ENCODE measurements around the gene SEBOX.

The SEBOX gene

DNA sequence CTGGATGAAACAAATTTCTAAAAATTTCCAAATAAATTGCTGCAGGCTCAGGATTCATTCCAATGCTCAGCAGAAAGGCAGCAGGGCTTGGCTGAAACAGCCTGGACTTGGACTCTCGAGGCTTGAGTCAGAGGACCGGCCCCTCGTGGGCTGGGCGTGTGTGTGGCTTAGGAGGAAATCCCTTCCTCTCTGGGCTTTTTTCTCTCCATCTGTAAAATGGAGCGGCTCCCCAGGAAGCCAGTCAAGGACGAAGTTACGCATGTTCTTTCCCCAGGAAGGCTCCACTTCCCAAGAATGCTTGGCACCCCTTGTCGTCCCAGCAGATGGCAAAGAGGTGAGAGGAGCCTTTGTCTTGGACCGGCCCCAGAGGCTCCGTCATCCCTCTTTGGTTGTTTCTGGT, 27.5 kb upstream of the SEBOX start:
- H3K9me3 ChIP-seq (ENCODE audit: control insufficient read depth, insufficient read depth, low read length), result no peaks in the 10 kb centered on the region
- H3K4me3 ChIP-seq (ENCODE audit: low read length), result no peak overlapping the region
- H3K36me3 ChIP-seq (ENCODE audit: control insufficient read depth, low read length), result peaks cover 9% of the 10 kb centered on the region; the same call in 1 of the 2 replicates
- H4K20me1 ChIP-seq (ENCODE audit: control insufficient read depth, insufficient read depth, low read depth, low read length), result no peaks in the 10 kb centered on the region
- no peaks in the 10 kb centered on the region for H3K79me2 ChIP-seq (ENCODE audit: control insufficient read depth, low read length)
- no peak for TF ChIP-seq EZH2phosphoT487 (IDR thresholded peaks at IDR 0.05; ENCODE audit: borderline replicate concordance, low read length)
- TF ChIP-seq, protein P1, sequence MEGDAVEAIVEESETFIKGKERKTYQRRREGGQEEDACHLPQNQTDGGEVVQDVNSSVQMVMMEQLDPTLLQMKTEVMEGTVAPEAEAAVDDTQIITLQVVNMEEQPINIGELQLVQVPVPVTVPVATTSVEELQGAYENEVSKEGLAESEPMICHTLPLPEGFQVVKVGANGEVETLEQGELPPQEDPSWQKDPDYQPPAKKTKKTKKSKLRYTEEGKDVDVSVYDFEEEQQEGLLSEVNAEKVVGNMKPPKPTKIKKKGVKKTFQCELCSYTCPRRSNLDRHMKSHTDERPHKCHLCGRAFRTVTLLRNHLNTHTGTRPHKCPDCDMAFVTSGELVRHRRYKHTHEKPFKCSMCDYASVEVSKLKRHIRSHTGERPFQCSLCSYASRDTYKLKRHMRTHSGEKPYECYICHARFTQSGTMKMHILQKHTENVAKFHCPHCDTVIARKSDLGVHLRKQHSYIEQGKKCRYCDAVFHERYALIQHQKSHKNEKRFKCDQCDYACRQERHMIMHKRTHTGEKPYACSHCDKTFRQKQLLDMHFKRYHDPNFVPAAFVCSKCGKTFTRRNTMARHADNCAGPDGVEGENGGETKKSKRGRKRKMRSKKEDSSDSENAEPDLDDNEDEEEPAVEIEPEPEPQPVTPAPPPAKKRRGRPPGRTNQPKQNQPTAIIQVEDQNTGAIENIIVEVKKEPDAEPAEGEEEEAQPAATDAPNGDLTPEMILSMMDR (IDR thresholded peaks at IDR 0.05; ENCODE audit: low read depth, low read length, poor library complexity, severe bottlenecking), result no peak
- H3K27me3 ChIP-seq (ENCODE audit: control insufficient read depth, low read length), result no peaks in the 10 kb centered on the region
- no peaks in the 10 kb centered on the region for H3K4me1 ChIP-seq (ENCODE audit: control insufficient read depth, low read length)
- H3F3A ChIP-seq (ENCODE audit: control insufficient read depth, insufficient read depth), result no peaks in the 10 kb centered on the region
- no peak overlapping the region for H3K27ac ChIP-seq (ENCODE audit: low read depth, low read length)
- H3K4me2 ChIP-seq (ENCODE audit: low read length), result no peak overlapping the region
- no peaks in the 10 kb centered on the region for H3K9me2 ChIP-seq (replicated peaks; ENCODE audit: control insufficient read depth, low read length)

DNA sequence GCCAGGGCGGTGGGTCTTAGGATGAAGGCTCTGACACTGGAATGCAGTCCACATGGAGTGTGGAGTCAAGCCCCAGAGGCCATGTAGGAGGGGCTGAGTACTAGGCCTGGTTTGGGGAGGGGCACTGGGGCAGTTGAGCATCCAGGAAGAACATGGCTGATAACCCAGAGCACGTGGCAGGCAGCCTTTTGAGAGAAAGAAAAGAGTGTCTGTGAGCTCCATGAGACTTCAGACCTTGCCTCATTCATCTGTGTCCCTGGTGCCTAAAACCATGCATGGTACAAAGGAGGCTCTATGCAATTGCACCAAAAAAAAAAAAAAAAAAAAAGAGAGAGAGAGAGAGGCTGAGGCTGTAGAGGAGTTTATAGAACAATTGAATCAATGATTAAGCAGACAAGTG, 26.4 kb upstream of the SEBOX start:
- Histone ChIP-seq H3K27ac (ENCODE audit: low read depth, low read length) (no peak overlapping the region), H3K4me3 (ENCODE audit: low read length) (no peak overlapping the region), H3F3A (ENCODE audit: control insufficient read depth, insufficient read depth) (no peaks in the 10 kb centered on the region), H3K4me2 (ENCODE audit: low read length) (no peak overlapping the region), H3K27me3 (ENCODE audit: control insufficient read depth, low read length) (no peaks in the 10 kb centered on the region), H3K9me2 (replicated peaks; ENCODE audit: control insufficient read depth, low read length) (no peaks in the 10 kb centered on the region), H3K36me3 (ENCODE audit: control insufficient read depth, low read length) (peaks cover 9% of the 10 kb centered on the region; the same call in 1 of the 2 replicates), H3K4me1 (ENCODE audit: control insufficient read depth, low read length) (no peaks in the 10 kb centered on the region), H3K79me2 (ENCODE audit: control insufficient read depth, low read length) (no peaks in the 10 kb centered on the region), H4K20me1 (ENCODE audit: control insufficient read depth, insufficient read depth, low read depth, low read length) (no peaks in the 10 kb centered on the region), H3K9me3 (ENCODE audit: control insufficient read depth, insufficient read depth, low read length) (no peaks in the 10 kb centered on the region)
- TF ChIP-seq, protein P1 (IDR thresholded peaks at IDR 0.05; ENCODE audit: low read depth, low read length, poor library complexity, severe bottlenecking), result no peak
- TF ChIP-seq EZH2phosphoT487 (IDR thresholded peaks at IDR 0.05; ENCODE audit: borderline replicate concordance, low read length), result no peak

DNA sequence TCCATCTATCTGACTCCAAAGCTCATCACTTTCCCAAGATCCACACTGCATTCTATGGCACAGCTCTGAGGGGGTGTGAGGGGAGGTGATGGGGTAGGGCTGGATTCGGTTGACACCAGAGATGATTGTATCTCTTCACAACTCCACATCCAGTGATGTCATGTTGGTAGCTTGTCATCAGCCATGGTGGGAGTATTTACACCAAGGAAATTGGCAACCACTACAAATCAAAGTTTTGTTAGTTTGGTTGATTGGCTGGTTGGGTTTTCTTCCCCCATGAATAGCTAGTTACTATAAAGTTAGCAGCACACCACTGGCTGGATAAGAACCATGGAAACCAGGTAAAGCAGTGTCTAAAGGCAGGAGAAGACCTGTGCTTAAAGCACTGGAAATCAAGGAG, 26.0 kb upstream of the SEBOX start:
- no peaks in the 10 kb centered on the region for H3K4me1 ChIP-seq (ENCODE audit: control insufficient read depth, low read length)
- no peaks in the 10 kb centered on the region for H3K27me3 ChIP-seq (ENCODE audit: control insufficient read depth, low read length)
- no peaks in the 10 kb centered on the region for H3K9me2 ChIP-seq (replicated peaks; ENCODE audit: control insufficient read depth, low read length)
- H3F3A ChIP-seq (ENCODE audit: control insufficient read depth, insufficient read depth), result no peaks in the 10 kb centered on the region
- no peak overlapping the region for H3K27ac ChIP-seq (ENCODE audit: low read depth, low read length)
- H3K4me2 ChIP-seq (ENCODE audit: low read length), result no peak overlapping the region
- no peaks in the 10 kb centered on the region for H4K20me1 ChIP-seq (ENCODE audit: control insufficient read depth, insufficient read depth, low read depth, low read length)
- no peaks in the 10 kb centered on the region for H3K79me2 ChIP-seq (ENCODE audit: control insufficient read depth, low read length)
- H3K4me3 ChIP-seq (ENCODE audit: low read length), result no peak overlapping the region
- H3K36me3 ChIP-seq (ENCODE audit: control insufficient read depth, low read length), result peaks cover 8% of the 10 kb centered on the region; the same call in 1 of the 2 replicates
- H3K9me3 ChIP-seq (ENCODE audit: control insufficient read depth, insufficient read depth, low read length), result no peaks in the 10 kb centered on the region
- TF ChIP-seq EZH2phosphoT487 (IDR thresholded peaks at IDR 0.05; ENCODE audit: borderline replicate concordance, low read length), result no peak
- TF ChIP-seq, protein P1 (IDR thresholded peaks at IDR 0.05; ENCODE audit: low read depth, low read length, poor library complexity, severe bottlenecking), result no peak

All from DOHH2 (cell line).